Mesendoderm (in vitro differentiated cells): ENCODE results near the gene GPR142.

Experiments used
- DNase-seq: peaks from one replicate; pipeline ENCODE4 v3.0.0; 2013
- H2AK5ac ChIP-seq: 2 replicates; pipeline ENCODE4 v1.6.1; 2013; ENCODE audit warnings: low read length, inconsistent platforms
- H2BK120ac ChIP-seq: 2 replicates; pipeline ENCODE4 v1.6.1; 2013; ENCODE audit warnings: low read depth, mild to moderate bottlenecking, low read length, moderate library complexity, mixed read lengths
- H2BK15ac ChIP-seq: replicated peaks from 2 replicates; pipeline ENCODE4 v1.6.1; 2013; ENCODE audit warnings: low read depth, mild to moderate bottlenecking, moderate library complexity
- H2BK5ac ChIP-seq: 2 replicates; pipeline ENCODE4 v1.6.1; 2013; ENCODE audit warnings: low read length, inconsistent platforms
- H3K18ac ChIP-seq: 2 replicates; pipeline ENCODE4 v1.6.1; 2013; ENCODE audit warnings: mild to moderate bottlenecking, low read length, mixed read lengths
- H3K23ac ChIP-seq: one replicate; pipeline ENCODE4 v1.6.1; 2013; ENCODE audit warnings: low read length
- H3K27ac ChIP-seq: 2 replicates; pipeline ENCODE4 v1.5.1; 2013; ENCODE audit warnings: low read depth, mild to moderate bottlenecking, inconsistent platforms, low read length, moderate library complexity
- H3K27me3 ChIP-seq: 2 replicates; pipeline ENCODE4 v1.6.1; 2013; ENCODE audit warnings: low read length, control low read depth, mild to moderate bottlenecking, inconsistent platforms; ENCODE audit not compliant: insufficient read depth, poor library complexity
- H3K36me3 ChIP-seq: 2 replicates; pipeline ENCODE4 v1.6.1; 2013; ENCODE audit warnings: low read length, inconsistent platforms; ENCODE audit not compliant: control insufficient read depth, insufficient read depth
- H3K4ac ChIP-seq: one replicate; pipeline ENCODE4 v1.6.1; 2013; ENCODE audit warnings: low read depth, mild to moderate bottlenecking, low read length, moderate library complexity
- H3K4me1 ChIP-seq: 2 replicates; pipeline ENCODE4 v1.6.1; 2013; ENCODE audit warnings: low read depth, low read length, inconsistent platforms; ENCODE audit not compliant: control insufficient read depth
- H3K4me2 ChIP-seq: 2 replicates; pipeline ENCODE4 v1.6.1; 2013; ENCODE audit warnings: low read length
- H3K4me3 ChIP-seq: 2 replicates; pipeline ENCODE4 v1.5.1; 2013; ENCODE audit warnings: mild to moderate bottlenecking, low read length
- H3K56ac ChIP-seq: one replicate; pipeline ENCODE4 v1.6.1; 2013; ENCODE audit warnings: low read length
- H3K79me1 ChIP-seq: 2 replicates; pipeline ENCODE4 v1.6.1; 2013; ENCODE audit warnings: low read length, inconsistent platforms
- H3K79me2 ChIP-seq: 2 replicates; pipeline ENCODE4 v1.6.1; 2013; ENCODE audit warnings: mild to moderate bottlenecking, low read length; ENCODE audit not compliant: control insufficient read depth, insufficient read depth
- H3K9ac ChIP-seq: 2 replicates; pipeline ENCODE4 v1.6.1; 2013; ENCODE audit warnings: low read length, inconsistent platforms
- H4K5ac ChIP-seq: one replicate; pipeline ENCODE4 v1.6.1; 2013; ENCODE audit warnings: low read length
- H4K8ac ChIP-seq: one replicate; pipeline ENCODE4 v1.6.1; 2013; ENCODE audit warnings: low read depth, mild to moderate bottlenecking, control low read depth, low read length, moderate library complexity
- WGBS: extraction: QIAGEN DNeasy Blood & Tissue Kit; methylation state at CpG from one replicate; pipeline ENCODE4 v1.1.7; 2013; ENCODE audit warnings: low lambda C conversion rate, missing lambda C conversion rate; ENCODE audit not compliant: insufficient coverage; ENCODE audit errors: extremely low coverage; 5-methylcytosine and 5-hydroxymethylcytosine counted together

GPR142 gene

DNA sequence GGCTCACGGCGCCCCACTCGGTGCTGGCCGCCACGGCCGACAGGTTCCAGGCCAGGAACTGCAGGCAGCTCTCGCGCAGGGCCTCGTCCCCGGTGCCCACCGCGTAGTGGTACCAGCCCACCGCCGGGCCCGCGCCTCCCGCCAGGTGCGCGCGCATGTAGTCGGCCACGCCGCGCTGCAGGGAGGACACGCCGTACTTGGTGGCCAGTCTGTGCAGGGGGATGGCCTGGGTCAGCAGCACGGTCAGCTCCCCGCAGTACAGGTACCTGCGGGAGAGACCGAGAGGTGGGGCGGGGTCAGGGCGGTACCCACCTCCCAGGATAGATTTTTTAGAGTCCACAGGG lies 9.9 kb upstream of the GPR142 start:
- H3K56ac ChIP-seq = no peak overlapping the region
- H3K79me2 ChIP-seq = no peaks in the 10 kb centered on the region
- peaks cover 4% of the 10 kb centered on the region for H3K27me3 ChIP-seq
- H3K27ac ChIP-seq = no peak overlapping the region
- H3K79me1 ChIP-seq = no peaks in the 10 kb centered on the region
- H2BK120ac ChIP-seq = no peak overlapping the region
- H3K4me1 ChIP-seq = no peaks in the 10 kb centered on the region
- H3K18ac ChIP-seq = no peak overlapping the region
- H2BK5ac ChIP-seq = no peak overlapping the region
- H3K4ac ChIP-seq = no peak overlapping the region
- H4K5ac ChIP-seq = no peak overlapping the region
- no peak overlapping the region for H3K23ac ChIP-seq
- H3K9ac ChIP-seq = no peak overlapping the region
- no peak overlapping the region for H3K4me3 ChIP-seq
- H2AK5ac ChIP-seq = no peak overlapping the region
- no peak for DNase-seq
- H3K4me2 ChIP-seq = no peak overlapping the region
- WGBS = no CpG with 5 or more reads among the region's 32 CpGs
- no peak overlapping the region for H4K8ac ChIP-seq
- no peaks in the 10 kb centered on the region for H3K36me3 ChIP-seq
- H2BK15ac ChIP-seq = no peak overlapping the region

DNA sequence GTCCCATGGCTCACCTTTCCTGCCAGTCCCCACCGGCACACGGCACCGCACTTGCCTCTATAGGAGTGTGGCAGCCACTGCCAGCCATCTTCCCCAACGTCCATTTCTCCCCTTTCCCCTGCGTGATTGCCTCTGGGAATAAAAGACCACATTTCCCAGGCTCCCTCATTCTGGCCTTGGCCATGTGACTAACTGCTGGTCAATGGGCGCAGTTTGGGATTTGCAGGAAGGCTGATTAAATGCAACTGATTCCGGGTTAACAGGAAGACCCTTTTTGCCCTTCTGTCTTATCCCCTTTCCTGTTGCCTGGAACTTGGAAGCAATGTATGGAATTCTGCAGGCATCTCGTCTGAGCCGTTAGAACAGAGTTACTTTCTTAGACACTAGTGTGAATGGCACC lies 8.6 kb upstream of the GPR142 start:
- Histone ChIP-seq H3K79me2 (no peaks in the 10 kb centered on the region), H3K4ac (no peak overlapping the region), H3K4me1 (no peaks in the 10 kb centered on the region), H3K27ac (no peak overlapping the region), H2BK15ac (no peak overlapping the region), H2BK5ac (no peak overlapping the region), H3K36me3 (no peaks in the 10 kb centered on the region), H3K56ac (no peak overlapping the region), H3K18ac (no peak overlapping the region), H2BK120ac (no peak overlapping the region), H3K9ac (no peak overlapping the region), H2AK5ac (no peak overlapping the region), H4K8ac (no peak overlapping the region), H3K27me3 (no peaks in the 10 kb centered on the region), H4K5ac (no peak overlapping the region), H3K79me1 (no peaks in the 10 kb centered on the region), H3K4me3 (no peak overlapping the region), H3K23ac (no peak overlapping the region), H3K4me2 (no peak overlapping the region)
- WGBS = no CpG with 5 or more reads among the region's 9 CpGs
- peak; percentile 45 for DNase-seq

DNA sequence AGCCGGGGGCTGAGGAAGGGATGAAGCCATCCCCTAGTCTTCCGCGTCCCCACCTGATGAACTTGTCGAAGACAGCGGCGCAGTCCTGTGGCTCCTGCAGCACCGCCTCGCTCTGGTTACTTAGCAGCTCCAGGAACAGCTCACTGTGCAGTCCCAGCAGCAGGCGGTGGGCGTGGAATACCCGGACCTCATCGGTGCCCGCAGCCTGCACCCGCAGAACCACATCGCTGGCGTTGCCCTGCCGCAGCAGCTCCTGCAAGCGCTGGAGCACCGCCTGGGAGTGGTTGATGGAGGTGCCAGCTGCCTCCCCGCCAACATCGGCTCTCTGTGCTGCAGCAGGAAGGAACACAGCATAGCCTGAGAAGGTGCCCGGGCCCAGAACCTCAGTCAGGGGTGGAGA lies 7.4 kb upstream of the GPR142 start:
- no CpG with 5 or more reads among the region's 22 CpGs for WGBS
- Histone ChIP-seq H2BK15ac (no peak overlapping the region), H3K79me1 (no peaks in the 10 kb centered on the region), H3K18ac (no peak overlapping the region), H3K4me1 (no peaks in the 10 kb centered on the region), H2BK120ac (no peak overlapping the region), H3K4me3 (no peak overlapping the region), H4K8ac (no peak overlapping the region), H3K4me2 (no peak overlapping the region), H3K79me2 (no peaks in the 10 kb centered on the region), H2BK5ac (no peak overlapping the region), H3K9ac (no peak overlapping the region), H3K27ac (no peak overlapping the region), H3K56ac (no peak overlapping the region), H2AK5ac (no peak overlapping the region), H3K36me3 (no peaks in the 10 kb centered on the region), H4K5ac (no peak overlapping the region), H3K23ac (no peak overlapping the region), H3K4ac (no peak overlapping the region), H3K27me3 (no peaks in the 10 kb centered on the region)
- DNase-seq = no peak

DNA sequence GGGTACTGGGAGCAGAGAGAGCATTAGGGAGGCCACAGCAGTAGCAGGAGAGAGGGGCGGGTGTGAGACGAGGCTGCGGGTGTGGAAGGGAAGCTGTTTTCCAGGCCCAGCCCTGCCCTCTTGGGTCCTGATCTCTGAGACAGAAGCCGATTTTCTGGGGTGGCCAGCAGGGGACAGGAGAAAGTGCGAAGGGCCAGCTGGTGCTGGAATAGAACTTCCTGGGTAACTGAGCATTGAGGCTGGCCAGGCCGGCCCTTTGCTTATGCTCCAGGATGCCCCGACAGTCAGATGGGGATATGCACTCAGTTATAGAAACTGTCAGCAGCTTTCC lies 6.4 kb upstream of the GPR142 start:
- Histone ChIP-seq H3K23ac (no peak overlapping the region), H4K5ac (no peak overlapping the region), H2BK120ac (no peak overlapping the region), H2AK5ac (no peak overlapping the region), H2BK5ac (no peak overlapping the region), H3K79me2 (no peaks in the 10 kb centered on the region), H3K4me2 (no peak overlapping the region), H3K4me1 (no peaks in the 10 kb centered on the region), H2BK15ac (no peak overlapping the region), H3K9ac (no peak overlapping the region), H3K18ac (no peak overlapping the region), H3K36me3 (no peaks in the 10 kb centered on the region), H3K79me1 (no peaks in the 10 kb centered on the region), H3K4me3 (no peak overlapping the region), H4K8ac (no peak overlapping the region), H3K56ac (no peak overlapping the region), H3K4ac (no peak overlapping the region), H3K27ac (no peak overlapping the region), H3K27me3 (no peaks in the 10 kb centered on the region)
- DNase-seq = no peak
- WGBS = no CpG with 5 or more reads among the region's 7 CpGs

DNA sequence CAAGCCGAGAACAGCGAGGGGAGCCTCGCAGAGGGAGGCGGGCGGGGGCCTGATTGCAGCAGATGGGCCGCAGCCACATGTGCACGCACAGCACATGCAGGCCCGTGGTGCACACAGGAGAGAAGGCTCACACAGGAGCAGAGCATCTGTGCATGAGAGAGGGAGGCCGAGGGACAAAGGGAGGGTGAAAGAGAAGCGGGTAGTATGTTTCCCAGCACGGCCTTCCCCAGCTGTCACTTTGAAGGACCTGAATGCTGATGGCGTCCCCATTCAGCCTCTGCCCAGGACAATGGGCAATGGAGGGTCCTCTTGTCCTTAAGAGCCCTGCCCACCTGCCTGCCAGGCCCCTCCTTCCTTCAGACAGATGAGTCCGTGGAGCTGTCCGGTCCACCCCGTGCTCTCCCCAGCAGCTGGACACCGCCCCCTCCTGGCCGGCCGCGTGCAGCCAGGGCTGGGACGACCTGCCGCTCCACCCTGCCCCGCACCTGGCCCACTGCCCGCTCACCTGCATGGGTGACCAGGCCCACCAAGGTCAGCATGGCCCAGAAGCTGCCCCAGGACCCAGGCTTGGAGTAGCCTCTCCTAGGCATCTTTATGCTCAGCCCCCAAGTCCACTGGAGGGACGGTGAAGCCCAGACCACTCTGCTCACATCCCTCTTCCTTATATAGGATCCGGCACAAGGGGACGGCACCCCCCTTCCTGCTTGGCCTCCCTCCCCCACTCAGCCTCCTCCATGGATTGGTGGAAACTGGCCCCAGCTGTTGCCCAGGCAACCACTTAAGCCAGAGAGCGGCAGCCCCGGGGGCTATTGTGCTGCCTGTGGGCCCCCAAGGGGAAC lies 5.9 kb upstream of the GPR142 start, which contains the start of gene BTBD17:
Gene BTBD17, minus strand, starts transcription at position 639 of the 839 bp plus-strand sequence. Its CDS starts 49 bp downstream, at position 590.
- H3K23ac ChIP-seq = no peak within 1 kb of the TSS
- no peaks in the 10 kb centered on the region for H3K36me3 ChIP-seq
- H3K4me1 ChIP-seq = no peaks in the 10 kb centered on the region
- no peaks in the 10 kb centered on the region for H3K79me1 ChIP-seq
- no CpG with 5 or more reads among the region's 28 CpGs for WGBS
- H3K27me3 ChIP-seq = no peaks in the 10 kb centered on the region
- DNase-seq = peak; percentile 78
- no peak within 1 kb of the TSS for H3K27ac ChIP-seq
- H2BK120ac ChIP-seq = no peak within 1 kb of the TSS
- H3K79me2 ChIP-seq = no peaks in the 10 kb centered on the region
- no peak within 1 kb of the TSS for H4K5ac ChIP-seq
- no peak within 1 kb of the TSS for H3K18ac ChIP-seq
- H2BK5ac ChIP-seq = no peak within 1 kb of the TSS
- H3K4ac ChIP-seq = no peak within 1 kb of the TSS
- H3K56ac ChIP-seq = peak within 1 kb of the TSS; percentile 28
- H3K4me3 ChIP-seq = no peak within 1 kb of the TSS
- no peak within 1 kb of the TSS for H2AK5ac ChIP-seq
- no peak within 1 kb of the TSS for H3K9ac ChIP-seq
- no peak within 1 kb of the TSS for H2BK15ac ChIP-seq
- H4K8ac ChIP-seq = no peak within 1 kb of the TSS
- H3K4me2 ChIP-seq = no peak within 1 kb of the TSS

DNA sequence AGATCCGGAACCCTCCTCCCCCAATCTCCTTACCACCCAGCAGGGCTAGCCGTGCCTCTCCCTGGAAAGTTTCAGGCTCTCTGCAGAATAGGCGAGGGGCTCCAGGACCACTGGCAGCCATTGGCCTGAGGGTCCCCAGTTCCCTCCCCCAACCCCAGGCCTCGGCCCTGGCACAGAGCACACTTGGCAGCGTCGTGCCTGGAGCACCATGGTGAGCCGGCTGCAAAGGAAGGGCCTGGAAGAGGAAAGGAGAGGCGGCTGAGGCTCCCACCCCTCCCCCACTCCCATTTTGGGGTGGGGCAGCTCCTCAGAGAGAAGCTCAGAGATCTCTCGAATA lies 5.3 kb upstream of the GPR142 start:
- H3K27me3 ChIP-seq = no peaks in the 10 kb centered on the region
- no peak overlapping the region for H3K27ac ChIP-seq
- no peak overlapping the region for H2BK120ac ChIP-seq
- no peak overlapping the region for H4K8ac ChIP-seq
- no peaks in the 10 kb centered on the region for H3K79me2 ChIP-seq
- no peak overlapping the region for H3K18ac ChIP-seq
- no peak overlapping the region for H3K4me3 ChIP-seq
- no peak overlapping the region for H3K9ac ChIP-seq
- no peak overlapping the region for H2BK15ac ChIP-seq
- no peak overlapping the region for H2AK5ac ChIP-seq
- no peak overlapping the region for H3K56ac ChIP-seq
- H3K4me1 ChIP-seq = no peaks in the 10 kb centered on the region
- DNase-seq = no peak
- H2BK5ac ChIP-seq = no peak overlapping the region
- H4K5ac ChIP-seq = no peak overlapping the region
- no peak overlapping the region for H3K4ac ChIP-seq
- H3K4me2 ChIP-seq = no peak overlapping the region
- no peaks in the 10 kb centered on the region for H3K79me1 ChIP-seq
- no peak overlapping the region for H3K23ac ChIP-seq
- WGBS = no CpG with 5 or more reads among the region's 9 CpGs
- H3K36me3 ChIP-seq = no peaks in the 10 kb centered on the region
